GM23338 (cell line): ENCODE results near the gene LPP. TPM values are rescaled to one million over a fixed set of nuclear protein-coding genes. Genes with fewer than 3 reads are reported as not detected.

Experiments used
- ATAC-seq: fragments of 200-7000 bp; cut with Tn5 transposase; 3 replicates; pipeline ENCODE4 v1.9.1; 2020
- DNase-seq: peaks from one replicate; pipeline ENCODE4 v3.0.0-alpha.2; 2015; ENCODE audit warnings: low spot score
- H2AFZ ChIP-seq: fragments of 200-600 bp; sonication (generic); 2 replicates; pipeline ENCODE4 v1.8.0; 2016; ENCODE audit warnings: antibody characterized with exemption, mild to moderate bottlenecking, moderate library complexity
- H3F3A ChIP-seq: fragments of 200-600 bp; sonication (generic); replicated peaks from 2 replicates; pipeline ENCODE4 v1.8.0; 2017; ENCODE audit warnings: antibody characterized with exemption, mixed run types, low read depth
- H3K27ac ChIP-seq: fragments of 200-600 bp; sonication (generic); 2 replicates; pipeline ENCODE4 v1.6.1; 2016; ENCODE audit warnings: low read depth
- H3K27me3 ChIP-seq: fragments of 200-600 bp; sonication (generic); 2 replicates; pipeline ENCODE4 v1.8.0; 2016; ENCODE audit warnings: mild to moderate bottlenecking, mixed run types, moderate library complexity; ENCODE audit not compliant: insufficient read depth
- H3K36me3 ChIP-seq: fragments of 200-600 bp; sonication (generic); 2 replicates; pipeline ENCODE4 v1.8.0; 2016; ENCODE audit warnings: mild to moderate bottlenecking; ENCODE audit not compliant: insufficient read depth
- H3K4me1 ChIP-seq: fragments of 200-600 bp; sonication (generic); 2 replicates; pipeline ENCODE4 v1.8.0; 2016; ENCODE audit warnings: mild to moderate bottlenecking, moderate library complexity; ENCODE audit not compliant: insufficient read depth
- H3K4me2 ChIP-seq: fragments of 200-600 bp; sonication (generic); 2 replicates; pipeline ENCODE4 v1.7.1; 2017; ENCODE audit warnings: mixed run types
- H3K4me3 ChIP-seq: fragments of 200-600 bp; sonication (generic); 2 replicates; pipeline ENCODE4 v1.6.1; 2016; ENCODE audit warnings: mixed run types
- H3K79me2 ChIP-seq: fragments of 200-600 bp; sonication (generic); replicated peaks from 2 replicates; pipeline ENCODE4 v1.8.0; 2017; ENCODE audit warnings: mild to moderate bottlenecking; ENCODE audit not compliant: insufficient read depth
- H3K9me2 ChIP-seq: fragments of 200-600 bp; sonication (generic); 2 replicates; pipeline ENCODE4 v1.8.0; 2017; ENCODE audit not compliant: insufficient read depth
- H4K20me1 ChIP-seq: fragments of 200-600 bp; sonication (generic); replicated peaks from 2 replicates; pipeline ENCODE4 v1.8.0; 2017; ENCODE audit warnings: mild to moderate bottlenecking; ENCODE audit not compliant: insufficient read depth
- H3K27ac Mint-ChIP-seq: 2 replicates; pipeline ENCODE4 v1.8.0; 2020; ENCODE audit warnings: inconsistent platforms, mild to moderate bottlenecking, moderate library complexity, mixed read lengths
- H3K27me3 Mint-ChIP-seq: 3 replicates; pipeline ENCODE4 v1.8.0; 2022; ENCODE audit warnings: low read depth, mild to moderate bottlenecking, moderate library complexity, mixed read lengths, inconsistent platforms; ENCODE audit not compliant: insufficient read depth, poor library complexity
- H3K36me3 Mint-ChIP-seq: 3 replicates; pipeline ENCODE4 v1.8.0; 2021; ENCODE audit warnings: low read depth, mild to moderate bottlenecking, inconsistent platforms, moderate library complexity, mixed read lengths
- H3K4me1 Mint-ChIP-seq: 3 replicates; pipeline ENCODE4 v1.8.0; 2020; ENCODE audit warnings: mild to moderate bottlenecking, inconsistent platforms, mixed read lengths
- H3K4me3 Mint-ChIP-seq: 3 replicates; pipeline ENCODE4 v1.8.0; 2021; ENCODE audit warnings: moderate library complexity, mild to moderate bottlenecking, inconsistent platforms, mixed read lengths
- H3K9me3 Mint-ChIP-seq: 3 replicates; pipeline ENCODE4 v1.8.0; 2020; ENCODE audit warnings: moderate library complexity, mild to moderate bottlenecking, inconsistent platforms, mixed read lengths
- CREB1 ChIP-seq: fragments of 250-450 bp; sonication (Bioruptor Pico); IDR thresholded peaks from 2 replicates; pipeline ENCODE4 v1.5.0; 2020; ENCODE audit warnings: low read depth, mild to moderate bottlenecking, moderate library complexity
- CTCF ChIP-seq, 2 experiments: fragments of 200-600 bp in 1 of 2; sonication (generic) in 1 of 2; conservative IDR thresholded peaks; 2 replicates each; pipeline versions ENCODE4 v1.5.1 to v1.6.1; 2016 to 2017; ENCODE audit warnings: antibody characterized with exemption in 2 of 2, low read depth in 2 of 2, mild to moderate bottlenecking in 2 of 2, moderate library complexity in 1 of 2
- ETS1 ChIP-seq: IDR thresholded peaks from 2 replicates; pipeline ENCODE4 v1.6.1; 2016; ENCODE audit warnings: antibody characterized with exemption
- EZH2 ChIP-seq: fragments of 200-600 bp; sonication (generic); IDR thresholded peaks from one replicate; pipeline ENCODE4 v1.8.0; 2017; ENCODE audit warnings: antibody characterized with exemption, mild to moderate bottlenecking, low read depth; ENCODE audit not compliant: unreplicated experiment
- EZH2phosphoT487 ChIP-seq: fragments of 200-600 bp; sonication (generic); IDR thresholded peaks from one replicate; pipeline ENCODE4 v1.8.1; 2018; ENCODE audit warnings: antibody characterized with exemption; ENCODE audit not compliant: unreplicated experiment
- JUNB ChIP-seq: IDR thresholded peaks from one replicate; pipeline ENCODE4 v1.6.1; 2016; ENCODE audit warnings: antibody characterized with exemption; ENCODE audit not compliant: unreplicated experiment
- NANOG ChIP-seq: IDR thresholded peaks from 2 replicates; pipeline ENCODE4 v1.6.1; 2016; ENCODE audit warnings: antibody characterized with exemption, borderline replicate concordance
- POLR2AphosphoS5 ChIP-seq: IDR thresholded peaks from 2 replicates; pipeline ENCODE4 v1.6.1; 2016; ENCODE audit warnings: antibody characterized with exemption, low read depth
- STAT1 ChIP-seq: IDR thresholded peaks from one replicate; pipeline ENCODE4 v1.6.1; 2016; ENCODE audit warnings: antibody characterized with exemption; ENCODE audit not compliant: unreplicated experiment
- ZNF114 ChIP-seq: fragments of 250-450 bp; sonication (Bioruptor Pico); IDR thresholded peaks from 2 replicates; pipeline ENCODE4 v1.5.0; 2020; ENCODE audit warnings: mild to moderate bottlenecking, moderate library complexity
- ZNF331 ChIP-seq: fragments of 250-450 bp; sonication (Bioruptor Pico); IDR thresholded peaks from 2 replicates; pipeline ENCODE4 v1.5.0; 2020; ENCODE audit warnings: low read depth, mild to moderate bottlenecking, moderate library complexity
- ZNF462 ChIP-seq: fragments of 250-450 bp; sonication (Bioruptor Pico); IDR thresholded peaks from 2 replicates; pipeline ENCODE4 v1.5.0; 2020; ENCODE audit warnings: mild to moderate bottlenecking, moderate library complexity
- polyA plus RNA-seq: library from polyadenylated mRNA; unstranded; fragments of >200 nt; fragmentation: Nextera tagmentation; extraction: Ambion mirVana; gene quantifications from 2 replicates; pipeline ENCODE4 v1.2.1, GENCODE V29; 2016
- total RNA-seq: library from RNA; depleted of rRNA; stranded (reverse); fragments of >200 nt; shearing (Covaris generic); gene quantifications from 2 replicates; pipeline ENCODE4 v1.2.3, GENCODE V29; 2014
- TF ChIP-seq, protein P1 (sequence below): IDR thresholded peaks from one replicate; pipeline ENCODE4 v1.6.1; 2018; ENCODE audit warnings: antibody characterized with exemption; ENCODE audit not compliant: unreplicated experiment

The LPP gene
- total and polyA plus RNA-seq, 2 experiments from 2014 or later = 23.0 to 35.2 TPM

DNA sequence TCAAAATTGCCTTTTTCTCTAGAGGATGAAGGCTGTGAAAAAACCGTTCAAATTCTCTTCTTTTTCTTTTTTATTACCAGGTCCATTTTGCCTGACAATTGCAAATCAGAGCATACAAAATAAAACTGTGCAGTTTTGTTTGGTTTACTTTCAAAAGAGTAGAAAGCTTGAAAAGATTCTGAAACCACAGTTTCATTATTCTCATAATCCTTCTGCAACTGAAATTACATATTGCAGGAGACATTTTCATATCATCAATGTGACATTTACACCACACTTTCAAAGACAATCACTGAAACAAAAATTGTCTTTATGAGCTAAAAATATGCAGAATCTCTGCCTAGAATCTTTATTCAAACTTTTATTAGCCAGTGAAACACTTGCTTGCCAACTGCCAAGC, 721.5 kb downstream of the LPP start:
- H3K27me3 ChIP-seq = no peaks in the 10 kb centered on the region
- no peak overlapping the region for H3K27ac ChIP-seq
- TF ChIP-seq JUNB (no peak), ZNF462 (CRISPR knock-in tag) (no peak), STAT1 (no peak), CTCF (conservative IDR thresholded peaks at IDR 0.05; ENCODE audit: low read depth in 2 of 2) (no peak), ZNF114 (CRISPR knock-in tag) (no peak), POLR2AphosphoS5 (no peak), EZH2 (no peak), EZH2phosphoT487 (no peak), NANOG (no peak), CREB1 (CRISPR knock-in tag) (no peak), ETS1 (no peak), ZNF331 (no peak)
- TF ChIP-seq, protein P1, sequence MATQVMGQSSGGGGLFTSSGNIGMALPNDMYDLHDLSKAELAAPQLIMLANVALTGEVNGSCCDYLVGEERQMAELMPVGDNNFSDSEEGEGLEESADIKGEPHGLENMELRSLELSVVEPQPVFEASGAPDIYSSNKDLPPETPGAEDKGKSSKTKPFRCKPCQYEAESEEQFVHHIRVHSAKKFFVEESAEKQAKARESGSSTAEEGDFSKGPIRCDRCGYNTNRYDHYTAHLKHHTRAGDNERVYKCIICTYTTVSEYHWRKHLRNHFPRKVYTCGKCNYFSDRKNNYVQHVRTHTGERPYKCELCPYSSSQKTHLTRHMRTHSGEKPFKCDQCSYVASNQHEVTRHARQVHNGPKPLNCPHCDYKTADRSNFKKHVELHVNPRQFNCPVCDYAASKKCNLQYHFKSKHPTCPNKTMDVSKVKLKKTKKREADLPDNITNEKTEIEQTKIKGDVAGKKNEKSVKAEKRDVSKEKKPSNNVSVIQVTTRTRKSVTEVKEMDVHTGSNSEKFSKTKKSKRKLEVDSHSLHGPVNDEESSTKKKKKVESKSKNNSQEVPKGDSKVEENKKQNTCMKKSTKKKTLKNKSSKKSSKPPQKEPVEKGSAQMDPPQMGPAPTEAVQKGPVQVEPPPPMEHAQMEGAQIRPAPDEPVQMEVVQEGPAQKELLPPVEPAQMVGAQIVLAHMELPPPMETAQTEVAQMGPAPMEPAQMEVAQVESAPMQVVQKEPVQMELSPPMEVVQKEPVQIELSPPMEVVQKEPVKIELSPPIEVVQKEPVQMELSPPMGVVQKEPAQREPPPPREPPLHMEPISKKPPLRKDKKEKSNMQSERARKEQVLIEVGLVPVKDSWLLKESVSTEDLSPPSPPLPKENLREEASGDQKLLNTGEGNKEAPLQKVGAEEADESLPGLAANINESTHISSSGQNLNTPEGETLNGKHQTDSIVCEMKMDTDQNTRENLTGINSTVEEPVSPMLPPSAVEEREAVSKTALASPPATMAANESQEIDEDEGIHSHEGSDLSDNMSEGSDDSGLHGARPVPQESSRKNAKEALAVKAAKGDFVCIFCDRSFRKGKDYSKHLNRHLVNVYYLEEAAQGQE = no peak
- Mint-ChIP-seq H3K9me3 (no peaks in the 10 kb centered on the region), H3K27ac (no peak overlapping the region), H3K36me3 (no peaks in the 10 kb centered on the region; the same call in 2 of the 3 replicates), H3K27me3 (no peaks in the 10 kb centered on the region), H3K4me1 (no peaks in the 10 kb centered on the region), H3K4me3 (no peak overlapping the region)
- no peak overlapping the region for H3K4me2 ChIP-seq
- no peaks in the 10 kb centered on the region for H3F3A ChIP-seq
- no peaks in the 10 kb centered on the region for H3K9me2 ChIP-seq
- H2AFZ ChIP-seq = no peak overlapping the region
- no peaks in the 10 kb centered on the region for H3K4me1 ChIP-seq
- H4K20me1 ChIP-seq = no peaks in the 10 kb centered on the region
- ATAC-seq = no peak
- no peaks in the 10 kb centered on the region for H3K79me2 ChIP-seq
- DNase-seq = no peak
- no peaks in the 10 kb centered on the region for H3K36me3 ChIP-seq
- no peak overlapping the region for H3K4me3 ChIP-seq
